IMR-90 (cell line): Measurements from ENCODE around the gene SHCBP1L. TPM values are rescaled to one million over a fixed set of nuclear protein-coding genes. Genes with fewer than 3 reads are reported as not detected.

Experiments used
- ATAC-seq: fragments of 200-7000 bp; cut with Tn5 transposase; 2 replicates; pipeline ENCODE4 v1.9.1; 2020; ENCODE audit warnings: low read depth, mild to moderate bottlenecking, moderate library complexity
- BruUV-seq: library from RNA; stranded (reverse); fragments of 400-500 nt; replicated peaks from 2 replicates; lab custom pipeline; 2021; lab: Mats Ljungman, UMichigan
- CTCF ChIA-PET: fragments of 300-600 bp; formaldehyde crosslinking; extraction: SDS; loops from one replicate; lab custom pipeline; 2021; ENCODE audit warnings: antibody characterized with exemption; lab: Yijun Ruan, JAX
- POLR2A ChIA-PET: fragments of 300-600 bp; sonication (Branson Sonifier 250); formaldehyde crosslinking; loops from one replicate; lab custom pipeline; 2022; ENCODE audit warnings: antibody characterized with exemption; ENCODE audit not compliant: unreplicated experiment; lab: Charles Lee
- DNase-seq: peaks from one replicate; pipeline ENCODE4 v3.0.0; 2013
- H2AFZ ChIP-seq: replicated peaks from 2 replicates; pipeline ENCODE3; 2013; ENCODE audit warnings: low read length, mild to moderate bottlenecking; ENCODE audit not compliant: poor library complexity
- H2AK5ac ChIP-seq: 2 replicates; pipeline ENCODE4 v1.6.1; 2013; ENCODE audit warnings: low read depth, low read length, inconsistent platforms
- H2AK9ac ChIP-seq: replicated peaks from 2 replicates; pipeline ENCODE3; 2013; ENCODE audit warnings: mild to moderate bottlenecking, low read depth, low read length, moderate library complexity; ENCODE audit not compliant: poor library complexity
- H2BK120ac ChIP-seq: 2 replicates; pipeline ENCODE4 v1.6.1; 2013; ENCODE audit warnings: low read depth, low read length, inconsistent platforms
- H2BK15ac ChIP-seq: 3 replicates; pipeline ENCODE4 v1.6.1; 2013; ENCODE audit warnings: low read depth, low read length, inconsistent platforms
- H2BK20ac ChIP-seq: 2 replicates; pipeline ENCODE4 v1.6.1; 2013; ENCODE audit warnings: low read depth, mild to moderate bottlenecking, inconsistent platforms, low read length, moderate library complexity
- H2BK5ac ChIP-seq: 2 replicates; pipeline ENCODE4 v1.6.1; 2013; ENCODE audit warnings: mild to moderate bottlenecking, low read depth, low read length, inconsistent platforms; ENCODE audit not compliant: poor library complexity, severe bottlenecking
- H3K14ac ChIP-seq: replicated peaks from 2 replicates; pipeline ENCODE4 v1.6.1; 2013; ENCODE audit warnings: low read depth, low read length, inconsistent platforms
- H3K18ac ChIP-seq: 2 replicates; pipeline ENCODE4 v1.6.1; 2013; ENCODE audit warnings: low read depth, low read length, control low read depth
- H3K23ac ChIP-seq: 2 replicates; pipeline ENCODE4 v1.6.1; 2013; ENCODE audit warnings: low read depth, low read length, inconsistent platforms
- H3K27ac ChIP-seq: 2 replicates; pipeline ENCODE4 v1.5.1; 2013; ENCODE audit warnings: mild to moderate bottlenecking, control low read depth, low read length; ENCODE audit not compliant: insufficient read depth
- H3K27me3 ChIP-seq: 2 replicates; pipeline ENCODE4 v1.6.1; 2013; ENCODE audit warnings: low read length; ENCODE audit not compliant: control insufficient read depth, insufficient read depth
- H3K36me3 ChIP-seq: 2 replicates; pipeline ENCODE4 v1.6.1; 2013; ENCODE audit warnings: low read length, mixed read lengths; ENCODE audit not compliant: control insufficient read depth, insufficient read depth
- H3K4ac ChIP-seq: 2 replicates; pipeline ENCODE4 v1.6.1; 2013; ENCODE audit warnings: low read depth, low read length, inconsistent platforms
- H3K4me1 ChIP-seq: 2 replicates; pipeline ENCODE4 v1.6.1; 2013; ENCODE audit warnings: low read length, mixed read lengths; ENCODE audit not compliant: control insufficient read depth, insufficient read depth
- H3K4me2 ChIP-seq: 2 replicates; pipeline ENCODE4 v1.6.1; 2013; ENCODE audit warnings: low read depth, mild to moderate bottlenecking, control low read depth, low read length, moderate library complexity
- H3K4me3 ChIP-seq: 2 replicates; pipeline ENCODE4 v1.5.1; 2013; ENCODE audit warnings: low read depth, mild to moderate bottlenecking, control low read depth, low read length, moderate library complexity; ENCODE audit not compliant: insufficient read depth
- H3K56ac ChIP-seq: 2 replicates; pipeline ENCODE4 v1.6.1; 2013; ENCODE audit warnings: low read length, inconsistent platforms; ENCODE audit not compliant: insufficient read depth; ENCODE audit errors: extremely low read depth
- H3K79me1 ChIP-seq, 2 experiments: 2 replicates each; pipeline ENCODE4 v1.6.1; 2013; ENCODE audit warnings: low read length in 2 of 2, inconsistent platforms in 1 of 2, low read depth in 1 of 2
- H3K9ac ChIP-seq: 2 replicates; pipeline ENCODE4 v1.6.1; 2013; ENCODE audit warnings: low read depth, low read length, control low read depth
- H3K9me1 ChIP-seq: 2 replicates; pipeline ENCODE4 v1.6.1; 2013; ENCODE audit warnings: low read length, inconsistent platforms; ENCODE audit not compliant: insufficient read depth
- H3K9me3 ChIP-seq: 2 replicates; pipeline ENCODE4 v1.6.1; 2013; ENCODE audit warnings: low read length; ENCODE audit not compliant: control insufficient read depth, insufficient read depth
- H4K20me1 ChIP-seq: 2 replicates; pipeline ENCODE4 v1.6.1; 2013; ENCODE audit warnings: low read length, inconsistent platforms; ENCODE audit not compliant: insufficient read depth
- H4K5ac ChIP-seq: 2 replicates; pipeline ENCODE4 v1.6.1; 2013; ENCODE audit warnings: mild to moderate bottlenecking, low read depth, low read length, control low read depth
- H4K8ac ChIP-seq, 2 experiments: 2 replicates each; pipeline ENCODE4 v1.6.1; 2013; ENCODE audit warnings: low read depth in 2 of 2, low read length in 2 of 2, control low read depth in 1 of 2, inconsistent platforms in 1 of 2
- H4K91ac ChIP-seq: 2 replicates; pipeline ENCODE4 v1.6.1; 2013; ENCODE audit warnings: low read depth, low read length, inconsistent platforms; ENCODE audit not compliant: insufficient read depth
- BHLHE40 ChIP-seq: fragments of 150-350 bp; IDR thresholded peaks from 2 replicates; pipeline ENCODE4 v1.6.1; 2016; ENCODE audit warnings: mild to moderate bottlenecking, low read depth, low read length
- CEBPB ChIP-seq: IDR thresholded peaks from 2 replicates; pipeline ENCODE4 v1.6.1; 2012; ENCODE audit warnings: low read depth, low read length, improper control_type of control experiment
- CHD1 ChIP-seq: IDR thresholded peaks from 2 replicates; pipeline ENCODE4 v1.6.1; 2012; ENCODE audit warnings: low read depth, low read length, improper control_type of control experiment
- FOS ChIP-seq: fragments of 150-350 bp; IDR thresholded peaks from 2 replicates; pipeline ENCODE4 v1.6.1; 2016; ENCODE audit warnings: low read depth, low read length
- MAFK ChIP-seq: IDR thresholded peaks from 2 replicates; pipeline ENCODE4 v1.6.1; 2012; ENCODE audit warnings: low read depth, low read length, improper control_type of control experiment
- MAZ ChIP-seq: IDR thresholded peaks from 2 replicates; pipeline ENCODE4 v1.6.1; 2012; ENCODE audit warnings: low read depth, mild to moderate bottlenecking, low read length, improper control_type of control experiment, moderate library complexity, borderline replicate concordance
- MXI1 ChIP-seq: IDR thresholded peaks from 2 replicates; pipeline ENCODE4 v1.6.1; 2012; ENCODE audit warnings: low read depth, mild to moderate bottlenecking, low read length, moderate library complexity, borderline replicate concordance
- NFE2L2 ChIP-seq: fragments of 150-350 bp; IDR thresholded peaks from 2 replicates; pipeline ENCODE4 v1.6.1; 2016; ENCODE audit warnings: low read depth, mild to moderate bottlenecking, low read length
- POLR2A ChIP-seq: IDR thresholded peaks from 2 replicates; pipeline ENCODE4 v1.6.1; 2012; ENCODE audit warnings: mild to moderate bottlenecking, low read depth, low read length
- RAD21 ChIP-seq: IDR thresholded peaks from 2 replicates; pipeline ENCODE4 v1.6.1; 2012; ENCODE audit warnings: low read length, improper control_type of control experiment
- RCOR1 ChIP-seq: IDR thresholded peaks from 2 replicates; pipeline ENCODE4 v1.6.1; 2012; ENCODE audit warnings: mild to moderate bottlenecking, low read length, improper control_type of control experiment; ENCODE audit not compliant: insufficient replicate concordance
- RFX5 ChIP-seq: IDR thresholded peaks from 2 replicates; pipeline ENCODE4 v1.8.0; 2012; ENCODE audit warnings: low read depth, mild to moderate bottlenecking, low read length, moderate library complexity
- SMC3 ChIP-seq: fragments of 150-350 bp; IDR thresholded peaks from 2 replicates; pipeline ENCODE4 v1.6.1; 2016; ENCODE audit warnings: low read depth, mild to moderate bottlenecking, antibody characterized with exemption, low read length, moderate library complexity
- WGBS, 2 experiments: methylation state at CpG; one replicate each; pipeline versions ENCODE4 v1.1.5 to v1.1.7; 2013; ENCODE audit warnings: missing lambda C conversion rate in 2 of 2; ENCODE audit not compliant: insufficient read length in 1 of 2; ENCODE audit errors: extremely low coverage in 2 of 2; 5-methylcytosine and 5-hydroxymethylcytosine counted together
- dilution Hi-C: fragments of 300-500 bp; cut with HindIII; formaldehyde crosslinking; loops from one replicate; pipeline ENCODE4 v1.14.3; 2018; ENCODE audit warnings: low sequenced_read_pairs; ENCODE audit not compliant: unreplicated experiment
- in situ Hi-C: fragments of 300-500 bp; cut with MboI; formaldehyde crosslinking; loops from 3 replicates; pipeline ENCODE4 v1.14.3; 2019; ENCODE audit warnings: low sequenced_read_pairs, inconsistent platforms, mixed read lengths
- intact Hi-C: fragments of 100-400 bp; cut with micrococcal nuclease; formaldehyde crosslinking; loops from 2 replicates; pipeline ENCODE4 v1.10.0; 2022
- polyA plus RNA-seq, 3 experiments: library from polyadenylated mRNA; depleted of rRNA; stranded (reverse); fragments of >200 nt; gene quantifications; 2 replicates each; pipeline ENCODE4 v1.2.3, GENCODE V29; 2012; ENCODE audit warnings: low replicate concordance in 1 of 3
- total RNA-seq: library from RNA; depleted of rRNA; stranded (reverse); fragments of >200 nt; gene quantifications from 2 replicates; pipeline ENCODE4 v1.2.3, GENCODE V29; 2012
- TF ChIP-seq, protein P1 (sequence below): fragments of 150-350 bp; IDR thresholded peaks from 2 replicates; pipeline ENCODE4 v1.6.1; 2017; ENCODE audit warnings: mild to moderate bottlenecking, antibody characterized with exemption, low read length, low read depth
- TF ChIP-seq, protein P2 (sequence below): conservative IDR thresholded peaks from 2 replicates; pipeline ENCODE4 v1.5.1; 2012; ENCODE audit warnings: mild to moderate bottlenecking, low read depth, low read length, improper control_type of control experiment
- TF ChIP-seq, protein P3 (sequence below): fragments of 150-350 bp; IDR thresholded peaks from 2 replicates; pipeline ENCODE4 v1.6.1; 2016; ENCODE audit warnings: low read depth, mild to moderate bottlenecking, low read length, moderate library complexity, borderline replicate concordance

Gene SHCBP1L
- total and polyA plus RNA-seq, 2 of the 4 experiments (the other 2 are of a cell fraction): not detected

DNA sequence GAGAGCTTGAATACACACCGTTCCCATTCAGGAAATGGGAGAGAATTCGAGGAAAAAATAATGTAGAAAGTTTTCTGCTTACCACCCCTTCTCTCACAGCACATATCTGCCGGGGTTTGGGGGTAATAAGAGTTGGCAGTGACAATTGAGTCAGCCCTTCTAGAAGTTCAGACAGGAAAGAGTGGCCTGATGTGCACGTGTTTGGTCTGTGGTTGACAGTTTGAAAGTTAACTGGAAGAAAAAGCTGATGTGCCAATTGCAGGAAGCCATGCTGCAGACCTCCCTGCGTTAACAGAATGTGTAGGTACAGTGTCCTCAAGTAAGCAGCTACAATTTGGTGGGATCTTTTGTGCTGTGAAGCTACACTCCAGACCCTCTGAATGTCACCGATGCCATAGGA, 63.0 kb downstream of the SHCBP1L start:
- peaks cover 3% of the 10 kb centered on the region; the same call in 1 of the 2 replicates for H3K9me1 ChIP-seq
- peaks cover 6% of the 10 kb centered on the region; the same call in 1 of the 2 replicates for H4K20me1 ChIP-seq
- H3K9me3 ChIP-seq: no peaks in the 10 kb centered on the region
- in situ Hi-C loops (loop anchor here (10.0 to 25.0 kb wide), 2 partner anchors 225 to 1822 kb away; no protein-coding TSS in a partner anchor), dilution Hi-C loops (no loop called here), intact Hi-C loops (loop anchor here (10.0 kb wide), 1 partner anchor 235 kb away; no protein-coding TSS in a partner anchor)
- no peak overlapping the region for H4K91ac ChIP-seq
- no peaks in the 10 kb centered on the region for H3K27me3 ChIP-seq
- H3K36me3 ChIP-seq: peaks cover 22% of the 10 kb centered on the region
- TF ChIP-seq FOS (no peak), RCOR1 (no peak), MAZ (no peak), SMC3 (no peak), CHD1 (no peak), RFX5 (no peak), POLR2A (no peak), RAD21 (no peak), BHLHE40 (no peak), NFE2L2 (no peak), MXI1 (no peak), MAFK (no peak), CEBPB (no peak)
- TF ChIP-seq, protein P1, sequence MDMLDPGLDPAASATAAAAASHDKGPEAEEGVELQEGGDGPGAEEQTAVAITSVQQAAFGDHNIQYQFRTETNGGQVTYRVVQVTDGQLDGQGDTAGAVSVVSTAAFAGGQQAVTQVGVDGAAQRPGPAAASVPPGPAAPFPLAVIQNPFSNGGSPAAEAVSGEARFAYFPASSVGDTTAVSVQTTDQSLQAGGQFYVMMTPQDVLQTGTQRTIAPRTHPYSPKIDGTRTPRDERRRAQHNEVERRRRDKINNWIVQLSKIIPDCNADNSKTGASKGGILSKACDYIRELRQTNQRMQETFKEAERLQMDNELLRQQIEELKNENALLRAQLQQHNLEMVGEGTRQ: no peak
- TF ChIP-seq, protein P2, sequence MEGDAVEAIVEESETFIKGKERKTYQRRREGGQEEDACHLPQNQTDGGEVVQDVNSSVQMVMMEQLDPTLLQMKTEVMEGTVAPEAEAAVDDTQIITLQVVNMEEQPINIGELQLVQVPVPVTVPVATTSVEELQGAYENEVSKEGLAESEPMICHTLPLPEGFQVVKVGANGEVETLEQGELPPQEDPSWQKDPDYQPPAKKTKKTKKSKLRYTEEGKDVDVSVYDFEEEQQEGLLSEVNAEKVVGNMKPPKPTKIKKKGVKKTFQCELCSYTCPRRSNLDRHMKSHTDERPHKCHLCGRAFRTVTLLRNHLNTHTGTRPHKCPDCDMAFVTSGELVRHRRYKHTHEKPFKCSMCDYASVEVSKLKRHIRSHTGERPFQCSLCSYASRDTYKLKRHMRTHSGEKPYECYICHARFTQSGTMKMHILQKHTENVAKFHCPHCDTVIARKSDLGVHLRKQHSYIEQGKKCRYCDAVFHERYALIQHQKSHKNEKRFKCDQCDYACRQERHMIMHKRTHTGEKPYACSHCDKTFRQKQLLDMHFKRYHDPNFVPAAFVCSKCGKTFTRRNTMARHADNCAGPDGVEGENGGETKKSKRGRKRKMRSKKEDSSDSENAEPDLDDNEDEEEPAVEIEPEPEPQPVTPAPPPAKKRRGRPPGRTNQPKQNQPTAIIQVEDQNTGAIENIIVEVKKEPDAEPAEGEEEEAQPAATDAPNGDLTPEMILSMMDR: no peak
- TF ChIP-seq, protein P3, sequence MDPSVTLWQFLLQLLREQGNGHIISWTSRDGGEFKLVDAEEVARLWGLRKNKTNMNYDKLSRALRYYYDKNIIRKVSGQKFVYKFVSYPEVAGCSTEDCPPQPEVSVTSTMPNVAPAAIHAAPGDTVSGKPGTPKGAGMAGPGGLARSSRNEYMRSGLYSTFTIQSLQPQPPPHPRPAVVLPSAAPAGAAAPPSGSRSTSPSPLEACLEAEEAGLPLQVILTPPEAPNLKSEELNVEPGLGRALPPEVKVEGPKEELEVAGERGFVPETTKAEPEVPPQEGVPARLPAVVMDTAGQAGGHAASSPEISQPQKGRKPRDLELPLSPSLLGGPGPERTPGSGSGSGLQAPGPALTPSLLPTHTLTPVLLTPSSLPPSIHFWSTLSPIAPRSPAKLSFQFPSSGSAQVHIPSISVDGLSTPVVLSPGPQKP: no peak
- no TSS peak for BruUV-seq
- H3K23ac ChIP-seq: no peak overlapping the region
- H2BK20ac ChIP-seq: no peak overlapping the region
- no peak overlapping the region for H4K5ac ChIP-seq
- no peak; the same call in 1 of the 2 replicates for ATAC-seq
- DNase-seq: no peak
- H4K8ac ChIP-seq: no peak overlapping the region
- H2AK5ac ChIP-seq: no peak overlapping the region
- ChIA-PET POLR2A (no interaction called here), CTCF (interaction anchor here (1.1 kb wide), 1 partner anchor 16 kb away, joined by 3 read pairs; no protein-coding TSS in a partner anchor)
- 20% methylated on average over 1 of the region's 6 CpGs; no CpG with 5 or more reads in 1 of the 2 experiments for WGBS, 2 experiments
- no peak overlapping the region for H2AK9ac ChIP-seq
- H3K4ac ChIP-seq: no peak overlapping the region
- H3K9ac ChIP-seq: no peak overlapping the region
- H3K27ac ChIP-seq: no peak overlapping the region
- no peak overlapping the region for H3K14ac ChIP-seq
- peaks cover 2% of the 10 kb centered on the region; the same call in 1 of the 2 replicates for H3K4me1 ChIP-seq
- H3K4me3 ChIP-seq: no peak overlapping the region
- H2AFZ ChIP-seq: no peak overlapping the region
- no peak overlapping the region for H2BK120ac ChIP-seq
- H3K79me1 ChIP-seq: peaks cover 0 to 4% of the 10 kb centered on the region in 2 experiments; a peak in 2 of 4 replicates
- H2BK15ac ChIP-seq: no peak overlapping the region
- H3K56ac ChIP-seq: no peak overlapping the region
- no peak overlapping the region for H2BK5ac ChIP-seq
- no peak overlapping the region for H3K4me2 ChIP-seq
- H3K18ac ChIP-seq: no peak overlapping the region
